Activated CD4-positive, CD25-positive, alpha-beta regulatory T cell (primary cell): ENCODE measurements around the gene NXN.

ENCODE experiments used
- DNase-seq, 4 experiments: peaks; one replicate each; lab custom pipeline; 2025; lab: John Stamatoyannopoulos, UW

The NXN gene

GRCh38 chr17:979539-980405 is at the start of gene NXN:
Gene NXN (minus strand): TSS chr17:979776.
- DNase-seq, result peak; percentile 82 to 95 (median 88)

GRCh38 chr17:1027044-1027443 is 47.5 kb upstream of the NXN start:
- no peak for DNase-seq

- no peak for DNase-seq
Measured at GRCh38 chr17:1026599-1026975, 47.0 kb upstream of the NXN start.

GRCh38 chr17:1025733-1026598 is 46.4 kb upstream of the NXN start:
- no peak for DNase-seq

- DNase-seq, result no peak
Measured at GRCh38 chr17:1024076-1024475, 44.5 kb upstream of the NXN start.

- DNase-seq, result no peak
Measured at GRCh38 chr17:1022278-1023024, 42.9 kb upstream of the NXN start.

- DNase-seq, result no peak
Measured at GRCh38 chr17:1021147-1021546, 41.6 kb upstream of the NXN start.

- DNase-seq, result no peak
Measured at GRCh38 chr17:1019451-1019850, 39.9 kb upstream of the NXN start.

GRCh38 chr17:1018547-1018946 is 39.0 kb upstream of the NXN start:
- no peak for DNase-seq

- no peak for DNase-seq
Measured at GRCh38 chr17:1013729-1014090, 34.1 kb upstream of the NXN start.

GRCh38 chr17:1012823-1013728 is 33.5 kb upstream of the NXN start:
- DNase-seq, result no peak

GRCh38 chr17:1011760-1012735 is 32.5 kb upstream of the NXN start:
- no peak for DNase-seq

- DNase-seq, result no peak
Measured at GRCh38 chr17:1011138-1011537, 31.6 kb upstream of the NXN start.

GRCh38 chr17:1010586-1010985 is 31.0 kb upstream of the NXN start:
- DNase-seq, result no peak

GRCh38 chr17:1010086-1010450 is 30.5 kb upstream of the NXN start:
- no peak for DNase-seq

- DNase-seq, result no peak
Measured at GRCh38 chr17:1009229-1010085, 29.9 kb upstream of the NXN start.

- no peak for DNase-seq
Measured at GRCh38 chr17:1008008-1008761, 28.6 kb upstream of the NXN start.

- DNase-seq, result no peak
Measured at GRCh38 chr17:1007310-1008007, 27.9 kb upstream of the NXN start.
